ENCODE measurements around the gene OMP.

OMP gene

GRCh38 chr11:77149716-77150392, 47.2 kb downstream of the OMP start:
- TF ChIP-seq, protein P1, sequence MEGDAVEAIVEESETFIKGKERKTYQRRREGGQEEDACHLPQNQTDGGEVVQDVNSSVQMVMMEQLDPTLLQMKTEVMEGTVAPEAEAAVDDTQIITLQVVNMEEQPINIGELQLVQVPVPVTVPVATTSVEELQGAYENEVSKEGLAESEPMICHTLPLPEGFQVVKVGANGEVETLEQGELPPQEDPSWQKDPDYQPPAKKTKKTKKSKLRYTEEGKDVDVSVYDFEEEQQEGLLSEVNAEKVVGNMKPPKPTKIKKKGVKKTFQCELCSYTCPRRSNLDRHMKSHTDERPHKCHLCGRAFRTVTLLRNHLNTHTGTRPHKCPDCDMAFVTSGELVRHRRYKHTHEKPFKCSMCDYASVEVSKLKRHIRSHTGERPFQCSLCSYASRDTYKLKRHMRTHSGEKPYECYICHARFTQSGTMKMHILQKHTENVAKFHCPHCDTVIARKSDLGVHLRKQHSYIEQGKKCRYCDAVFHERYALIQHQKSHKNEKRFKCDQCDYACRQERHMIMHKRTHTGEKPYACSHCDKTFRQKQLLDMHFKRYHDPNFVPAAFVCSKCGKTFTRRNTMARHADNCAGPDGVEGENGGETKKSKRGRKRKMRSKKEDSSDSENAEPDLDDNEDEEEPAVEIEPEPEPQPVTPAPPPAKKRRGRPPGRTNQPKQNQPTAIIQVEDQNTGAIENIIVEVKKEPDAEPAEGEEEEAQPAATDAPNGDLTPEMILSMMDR (IDR thresholded peaks at IDR 0.05; ENCODE audit: insufficient read depth, low read length, missing control alignments): no peak
- CTCF ChIA-PET: interaction anchor here (1.4 to 3.9 kb wide), 3 partner anchors 23 to 59 kb away, joined by 3 to 22 read pairs (median 6); partner anchors contain the start of gene MYO7A
- POLR2A ChIA-PET: no interaction called here

DNA sequence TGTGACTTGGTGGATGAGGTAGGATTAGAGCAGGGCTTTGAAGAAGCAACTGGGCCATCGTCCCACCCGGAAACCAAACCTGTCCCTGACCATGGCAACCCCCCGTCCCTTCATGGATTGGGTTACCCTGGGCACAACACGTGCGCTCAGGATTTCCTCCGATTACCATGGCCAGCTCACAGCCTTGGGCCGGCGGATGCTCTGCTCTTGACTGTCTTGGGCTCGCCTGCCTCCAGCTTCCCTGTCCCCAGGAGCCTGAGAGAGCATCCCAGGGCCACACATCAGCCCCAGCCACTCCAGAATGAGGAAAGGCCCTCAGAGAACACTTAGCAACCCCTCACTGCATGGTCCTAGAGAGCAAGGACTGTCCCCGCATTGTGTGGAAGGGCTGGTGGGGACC, 48.2 kb downstream of the OMP start:
- ChIA-PET CTCF (interaction anchor here (1.4 to 3.9 kb wide), 3 partner anchors 24 to 59 kb away, joined by 3 to 22 read pairs (median 6); partner anchors contain the start of gene MYO7A), POLR2A (no interaction called here)
- TF ChIP-seq, protein P1 (IDR thresholded peaks at IDR 0.05; ENCODE audit: insufficient read depth, low read length, missing control alignments): no peak
- DNase-seq (ENCODE audit: low read depth, low spot score): no peak
- H3K4me3 ChIP-seq (ENCODE audit: low read depth, low read length): no peak overlapping the region

More at GRCh38 chr11:77149716-77150392, 47.2 kb downstream of the OMP start:
- H3K4me3 ChIP-seq (ENCODE audit: low read depth, low read length): no peak overlapping the region
- no peak for DNase-seq (ENCODE audit: low read depth, low spot score)

- TF ChIP-seq, protein P1 (IDR thresholded peaks at IDR 0.05; ENCODE audit: insufficient read depth, low read length, missing control alignments): no peak
- DNase-seq (ENCODE audit: low read depth, low spot score): no peak
- no peak overlapping the region for H3K4me3 ChIP-seq (ENCODE audit: low read depth, low read length)
- POLR2A ChIA-PET: no interaction called here
- CTCF ChIA-PET: interaction anchor here (3.9 kb wide), 1 partner anchor 25 kb away, joined by 22 read pairs; the partner anchor contains the start of gene MYO7A
Measured at GRCh38 chr11:77151804-77152509, 49.3 kb downstream of the OMP start.

DNA sequence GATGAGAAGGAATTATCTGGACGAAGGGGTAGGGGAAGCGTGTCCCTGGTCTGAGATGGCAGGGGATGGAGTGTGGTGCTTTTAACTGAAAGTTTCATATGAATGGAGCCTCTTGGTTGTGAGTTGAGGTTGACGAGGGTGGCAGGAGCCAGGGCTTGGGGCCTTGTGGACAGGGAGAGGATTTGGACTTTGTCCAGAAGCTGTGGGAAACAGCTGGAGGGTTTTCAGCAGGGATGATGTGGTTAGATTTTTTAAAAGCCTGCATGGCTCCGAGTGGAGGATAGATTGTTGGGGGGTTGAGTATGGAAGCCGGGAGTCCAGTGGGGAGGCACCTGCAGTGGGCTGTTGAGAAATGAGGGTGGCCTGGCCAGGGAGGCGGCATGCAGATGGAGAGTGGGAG, 50.2 kb downstream of the OMP start:
- CTCF ChIA-PET: interaction anchor here (1.9 kb wide), 1 partner anchor 35 kb away, joined by 5 read pairs; no protein-coding TSS in a partner anchor
- TF ChIP-seq, protein P1 (IDR thresholded peaks at IDR 0.05; ENCODE audit: insufficient read depth, low read length, missing control alignments): no peak
- POLR2A ChIA-PET: no interaction called here
- DNase-seq (ENCODE audit: low read depth, low spot score): no peak
- H3K4me3 ChIP-seq (ENCODE audit: low read depth, low read length): no peak overlapping the region
